IMR-90 (cell line): ENCODE results near the gene C11orf97.

Source experiments
- CTCF ChIP-seq: conservative IDR thresholded peaks from 2 replicates; pipeline ENCODE4 v1.5.1; 2012; ENCODE audit warnings: mild to moderate bottlenecking, low read depth, low read length, improper control_type of control experiment
- POLR2A ChIP-seq: IDR thresholded peaks from 2 replicates; pipeline ENCODE4 v1.6.1; 2012; ENCODE audit warnings: mild to moderate bottlenecking, low read depth, low read length

DNA sequence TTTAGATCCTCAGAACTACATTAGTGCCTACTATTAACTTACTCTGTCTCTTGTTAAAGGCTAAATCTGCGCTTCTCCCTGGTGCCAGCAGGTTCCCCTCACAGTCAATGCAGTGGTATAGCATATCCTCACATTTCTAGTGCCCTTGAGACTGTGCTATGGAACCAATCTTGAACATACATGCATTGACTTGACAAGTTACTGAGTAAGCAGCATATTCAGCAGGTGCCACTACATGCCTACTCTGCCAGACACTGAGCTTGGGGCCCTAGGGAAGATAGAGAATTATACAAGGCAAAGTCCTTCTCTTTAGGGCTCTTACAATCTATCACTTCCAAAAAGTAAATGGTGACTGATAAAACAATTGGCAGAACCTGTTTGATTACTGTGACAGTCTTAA is 34.6 kb downstream of the C11orf97 start:
- TF ChIP-seq CTCF (no peak), POLR2A (no peak)
